Colonic mucosa (tissue), 4 donors: ENCODE measurements around the gene MRGPRD. TPM values are rescaled to one million over a fixed set of nuclear protein-coding genes. Genes with fewer than 3 reads are reported as not detected.

Experiments used
- DNase-seq: peaks from one replicate; pipeline ENCODE4 v3.0.0-alpha.2; 2020
- H3K27ac ChIP-seq: fragments of 200-600 bp; one replicate; pipeline ENCODE4 v1.8.0; 2021
- H3K27me3 ChIP-seq: fragments of 200-600 bp; one replicate; pipeline ENCODE4 v1.8.0; 2021
- H3K36me3 ChIP-seq: fragments of 200-600 bp; one replicate; pipeline ENCODE4 v1.8.0; 2021
- H3K4me1 ChIP-seq: fragments of 200-600 bp; one replicate; pipeline ENCODE4 v1.8.0; 2021; ENCODE audit warnings: mild to moderate bottlenecking
- H3K4me3 ChIP-seq: fragments of 200-600 bp; one replicate; pipeline ENCODE4 v1.8.0; 2021
- H3K9ac ChIP-seq, 2 donors: one replicate each; pipeline ENCODE4 v1.7.0; 2013; ENCODE audit warnings: control low read depth in 2 of 2, low read depth in 2 of 2, low read length in 2 of 2
- H3K9me3 ChIP-seq: fragments of 200-600 bp; one replicate; pipeline ENCODE4 v1.8.0; 2021
- CTCF ChIP-seq: fragments of 200-600 bp; IDR thresholded peaks from one replicate; pipeline ENCODE4 v1.8.0; 2022; ENCODE audit warnings: antibody characterized with exemption, mild to moderate bottlenecking
- intact Hi-C: fragments of 100-400 bp; cut with DNase I; formaldehyde crosslinking; loops from one replicate; pipeline ENCODE4 v1.14.1; 2022
- total RNA-seq, 2 donors: library from RNA; stranded (reverse); fragmentation: NEBNext Ultra II Directional in 1 of 2; extraction: Animal tissue kit (Norgen Biotek cat#: 25700) in 1 of 2; gene quantifications; one replicate each; pipeline ENCODE4 v1.2.1, GENCODE V29; 2021
- donor health status: healthy.
- donor health status: DM: no; HTN: no; CAD: no.
- donor health status: DM: no; HTN: no; CAD: no.

MRGPRD gene
- total RNA-seq, 2 donors from 2014 or later, result not detected

- Histone ChIP-seq H3K9ac (no peak overlapping the region), H3K36me3 (no peaks in the 10 kb centered on the region), H3K9me3 (no peaks in the 10 kb centered on the region), H3K4me3 (no peak overlapping the region), H3K27me3 (no peaks in the 10 kb centered on the region), H3K27ac (no peak overlapping the region), H3K4me1 (no peaks in the 10 kb centered on the region)
- TF ChIP-seq CTCF, result no peak
- intact Hi-C loops, result no loop called here
- no peak for DNase-seq
These were observed 13.5 kb upstream of the MRGPRD start for GRCh38 chr11:68994161-68994893.

GRCh38 chr11:68993546-68993945, 12.8 kb upstream of the MRGPRD start:
- H3K27ac ChIP-seq, result no peak overlapping the region
- DNase-seq, result no peak
- intact Hi-C loops, result no loop called here
- H3K36me3 ChIP-seq, result no peaks in the 10 kb centered on the region
- no peak overlapping the region for H3K9ac ChIP-seq
- no peaks in the 10 kb centered on the region for H3K9me3 ChIP-seq
- H3K4me3 ChIP-seq, result no peak overlapping the region
- H3K4me1 ChIP-seq, result no peaks in the 10 kb centered on the region
- no peaks in the 10 kb centered on the region for H3K27me3 ChIP-seq
- no peak for TF ChIP-seq CTCF

- Histone ChIP-seq H3K27me3 (no peaks in the 10 kb centered on the region), H3K4me1 (no peaks in the 10 kb centered on the region), H3K27ac (no peak overlapping the region), H3K36me3 (no peaks in the 10 kb centered on the region), H3K9me3 (no peaks in the 10 kb centered on the region), H3K9ac (no peak overlapping the region), H3K4me3 (no peak overlapping the region)
- intact Hi-C loops, result no loop called here
- no peak for DNase-seq
- TF ChIP-seq CTCF, result no peak
These were observed 12.0 kb upstream of the MRGPRD start for GRCh38 chr11:68992743-68993255.

- H3K4me3 ChIP-seq, result no peak overlapping the region
- intact Hi-C loops, result no loop called here
- H3K36me3 ChIP-seq, result no peaks in the 10 kb centered on the region
- H3K9me3 ChIP-seq, result no peaks in the 10 kb centered on the region
- no peaks in the 10 kb centered on the region for H3K4me1 ChIP-seq
- no peak for DNase-seq
- no peak for TF ChIP-seq CTCF
- no peaks in the 10 kb centered on the region for H3K27me3 ChIP-seq
- H3K9ac ChIP-seq, result no peak overlapping the region
- no peak overlapping the region for H3K27ac ChIP-seq
These were observed 10.4 kb upstream of the MRGPRD start for GRCh38 chr11:68990995-68991780.

GRCh38 chr11:68989936-68990606, 9.3 kb upstream of the MRGPRD start:
- H3K4me1 ChIP-seq, result no peaks in the 10 kb centered on the region
- TF ChIP-seq CTCF, result no peak
- no peaks in the 10 kb centered on the region for H3K9me3 ChIP-seq
- DNase-seq, result peak; percentile 12
- H3K27me3 ChIP-seq, result no peaks in the 10 kb centered on the region
- H3K9ac ChIP-seq, result no peak overlapping the region
- H3K36me3 ChIP-seq, result no peaks in the 10 kb centered on the region
- no peak overlapping the region for H3K27ac ChIP-seq
- intact Hi-C loops, result no loop called here
- H3K4me3 ChIP-seq, result no peak overlapping the region
